H1 (cell line): Measurements from ENCODE around the gene DYNC2I2. TPM values are rescaled to one million over a fixed set of nuclear protein-coding genes. Genes with fewer than 3 reads are reported as not detected.

Experiments used
- CTCF ChIA-PET: fragments of 300-600 bp; sonication (Branson Sonifier 250); formaldehyde crosslinking; loops from one replicate; lab custom pipeline; 2021; ENCODE audit not compliant: partially characterized antibody; lab: Charles Lee
- POLR2A ChIA-PET: fragments of 300-600 bp; sonication (Branson Sonifier 250); formaldehyde crosslinking; loops from one replicate; lab custom pipeline; 2021; ENCODE audit warnings: inconsistent platforms; ENCODE audit not compliant: partially characterized antibody; lab: Charles Lee
- DNase-seq, 2 experiments: peaks; one replicate each; pipeline versions ENCODE4 v3.0.0 to v3.0.0-alpha.2; 2010 to 2022; ENCODE audit warnings: low spot score in 2 of 2, low read depth in 1 of 2, mixed read lengths in 1 of 2
- FAIRE-seq: peaks from 2 replicates; lab custom pipeline; 2011; peaks lifted over from hg19 to GRCh38; lab: Jason Lieb, UNC
- H2AFZ ChIP-seq: 2 replicates; pipeline ENCODE4 v1.8.1; 2012; ENCODE audit warnings: low read length, inconsistent platforms
- H2AK5ac ChIP-seq: 2 replicates; pipeline ENCODE4 v1.6.1; 2013; ENCODE audit warnings: low read depth, low read length
- H2BK120ac ChIP-seq: replicated peaks from 2 replicates; pipeline ENCODE3; 2013; ENCODE audit warnings: low read depth, low read length, inconsistent platforms
- H2BK12ac ChIP-seq: 2 replicates; pipeline ENCODE4 v1.6.1; 2013; ENCODE audit warnings: low read depth, low read length
- H2BK15ac ChIP-seq: 2 replicates; pipeline ENCODE4 v1.6.1; 2013; ENCODE audit warnings: low read length
- H2BK20ac ChIP-seq: 2 replicates; pipeline ENCODE4 v1.6.1; 2013; ENCODE audit warnings: low read length
- H2BK5ac ChIP-seq: 2 replicates; pipeline ENCODE4 v1.6.1; 2013; ENCODE audit warnings: low read depth, low read length
- H3K14ac ChIP-seq: 2 replicates; pipeline ENCODE4 v1.6.1; 2013; ENCODE audit warnings: inconsistent platforms; ENCODE audit not compliant: insufficient read length
- H3K18ac ChIP-seq: 2 replicates; pipeline ENCODE4 v1.6.1; 2013; ENCODE audit warnings: low read length; ENCODE audit errors: extremely low read depth
- H3K23ac ChIP-seq: 2 replicates; pipeline ENCODE4 v1.6.1; 2013; ENCODE audit warnings: inconsistent platforms; ENCODE audit not compliant: insufficient read length
- H3K23me2 ChIP-seq: 2 replicates; pipeline ENCODE4 v1.6.1; 2013; ENCODE audit warnings: low read depth, low read length
- H3K27ac ChIP-seq: 2 replicates; pipeline ENCODE4 v1.6.1; 2011; ENCODE audit warnings: low read depth, low read length, inconsistent platforms
- H3K27me3 ChIP-seq, 4 experiments: replicated peaks in 1 of 4; 1 replicate in 1 of 4; 2 replicates in 3 of 4; pipeline versions ENCODE4 v1.6.1 to v1.8.1; 2011 to 2013; ENCODE audit warnings: low read length in 3 of 4, mild to moderate bottlenecking in 3 of 4, inconsistent platforms in 2 of 4, mixed read lengths in 2 of 4, moderate library complexity in 1 of 4; ENCODE audit not compliant: control insufficient read depth in 3 of 4, insufficient read depth in 3 of 4; ENCODE audit errors: extremely low read depth in 1 of 4
- H3K36me3 ChIP-seq, 4 experiments: 2 replicates each; pipeline versions ENCODE4 v1.6.1 to v1.8.1; 2011 to 2013; ENCODE audit warnings: mild to moderate bottlenecking in 4 of 4, low read length in 3 of 4, moderate library complexity in 2 of 4, control low read depth in 1 of 4, inconsistent platforms in 1 of 4; ENCODE audit not compliant: insufficient read depth in 4 of 4, control insufficient read depth in 2 of 4
- H3K4ac ChIP-seq: replicated peaks from 2 replicates; pipeline ENCODE3; 2013; ENCODE audit warnings: low read length, low read depth, mixed read lengths, inconsistent platforms; ENCODE audit not compliant: insufficient read length
- H3K4me1 ChIP-seq, 4 experiments: replicated peaks in 1 of 4; 1 replicate in 1 of 4; 2 replicates in 3 of 4; pipeline versions ENCODE4 v1.6.1 to v1.8.1; 2011 to 2013; ENCODE audit warnings: low read length in 3 of 4, inconsistent platforms in 2 of 4, mixed read lengths in 1 of 4; ENCODE audit not compliant: insufficient read depth in 4 of 4, control insufficient read depth in 3 of 4
- H3K4me2 ChIP-seq, 2 experiments: 2 replicates each; pipeline versions ENCODE4 v1.6.1 to v1.8.1; 2011 to 2013; ENCODE audit warnings: low read depth in 2 of 2, low read length in 2 of 2, control low read depth in 1 of 2, inconsistent platforms in 1 of 2, mild to moderate bottlenecking in 1 of 2; ENCODE audit not compliant: insufficient read depth in 1 of 2
- H3K4me3 ChIP-seq, 4 experiments: fragments of 200-600, 300-600 bp in 1 of 4; sonication (generic), shearing (Covaris generic), sonication (Bioruptor Twin) in 1 of 4; 2 replicates each; pipeline versions ENCODE4 v1.5.1 to v1.8.1; 2011 to 2016; ENCODE audit warnings: low read length in 4 of 4, low read depth in 3 of 4, control low read depth in 2 of 4, inconsistent platforms in 2 of 4, mild to moderate bottlenecking in 2 of 4, mixed read lengths in 1 of 4, moderate library complexity in 1 of 4; ENCODE audit not compliant: insufficient read depth in 2 of 4; ENCODE audit errors: extremely low read depth in 1 of 4
- H3K56ac ChIP-seq: replicated peaks from 2 replicates; pipeline ENCODE3; 2013; ENCODE audit warnings: low read depth, mild to moderate bottlenecking, mixed read lengths, low read length, inconsistent platforms; ENCODE audit not compliant: insufficient read length
- H3K79me1 ChIP-seq: 2 replicates; pipeline ENCODE4 v1.6.1; 2013; ENCODE audit warnings: low read depth, low read length, control low read depth
- H3K79me2 ChIP-seq, 2 experiments: 2 replicates each; pipeline versions ENCODE4 v1.6.1 to v1.8.1; 2012 to 2013; ENCODE audit warnings: low read length in 2 of 2, mild to moderate bottlenecking in 2 of 2, inconsistent platforms in 1 of 2; ENCODE audit not compliant: insufficient read depth in 2 of 2, control insufficient read depth in 1 of 2
- H3K9ac ChIP-seq, 4 experiments: replicated peaks in 1 of 4; 1 replicate in 1 of 4; 2 replicates in 3 of 4; pipeline versions ENCODE4 v1.6.1 to v1.8.1; 2011 to 2013; ENCODE audit warnings: low read depth in 3 of 4, low read length in 3 of 4, control low read depth in 2 of 4, mild to moderate bottlenecking in 2 of 4, moderate library complexity in 2 of 4, inconsistent platforms in 1 of 4; ENCODE audit errors: extremely low read depth in 1 of 4
- H3K9me3 ChIP-seq, 2 experiments: 2 replicates each; pipeline versions ENCODE4 v1.6.1 to v1.8.1; 2012 to 2013; ENCODE audit warnings: mild to moderate bottlenecking in 2 of 2, moderate library complexity in 2 of 2, control low read depth in 1 of 2, inconsistent platforms in 1 of 2, low read depth in 1 of 2, low read length in 1 of 2, mixed read lengths in 1 of 2; ENCODE audit not compliant: insufficient read depth in 2 of 2
- H4K20me1 ChIP-seq, 2 experiments: replicated peaks in 1 of 2; 2 replicates each; pipeline versions ENCODE3 to v1.8.1; 2011 to 2013; ENCODE audit warnings: inconsistent platforms in 2 of 2, low read length in 2 of 2, mild to moderate bottlenecking in 1 of 2; ENCODE audit not compliant: insufficient read depth in 2 of 2, control insufficient read depth in 1 of 2
- H4K5ac ChIP-seq: 2 replicates; pipeline ENCODE4 v1.6.1; 2013; ENCODE audit warnings: low read length, low read depth, mixed read lengths, inconsistent platforms; ENCODE audit not compliant: insufficient read length
- H4K8ac ChIP-seq: 2 replicates; pipeline ENCODE4 v1.8.0; 2013; ENCODE audit warnings: mild to moderate bottlenecking, moderate library complexity, low read length, inconsistent platforms; ENCODE audit not compliant: insufficient read depth; ENCODE audit errors: extremely low read depth
- H4K91ac ChIP-seq: replicated peaks from 2 replicates; pipeline ENCODE3; 2013; ENCODE audit warnings: low read length, mixed read lengths, inconsistent platforms; ENCODE audit not compliant: insufficient read length
- POLR2AphosphoS5 ChIP-seq: IDR thresholded peaks from 2 replicates; pipeline ENCODE4 v1.6.1; 2011; ENCODE audit warnings: low read depth, low read length
- WGBS, 2 experiments: shearing (Covaris generic) in 1 of 2; methylation state at CpG; one replicate each; pipeline versions ENCODE4 v1.1.6 to v1.1.7; 2013 to 2015; ENCODE audit warnings: low lambda C conversion rate in 2 of 2, mixed read lengths in 2 of 2, inconsistent platforms in 1 of 2, low coverage in 1 of 2, missing lambda C conversion rate in 1 of 2; ENCODE audit not compliant: insufficient replicate concordance in 2 of 2, insufficient coverage in 1 of 2, insufficient read length in 1 of 2; ENCODE audit errors: extremely low coverage in 1 of 2, missing lambda C conversion rate in 1 of 2; 5-methylcytosine and 5-hydroxymethylcytosine counted together
- polyA plus RNA-seq, 7 experiments: library from polyadenylated mRNA; depleted of rRNA in 3 of 7; stranded (reverse) in 5 of 7; unstranded in 2 of 7; fragments of >200 nt in 5 of 7; fragments of 200-250 nt in 2 of 7; gene quantifications; 1 replicate in 5 of 7; 2 replicates in 1 of 7; 4 replicates in 1 of 7; pipeline versions ENCODE4 v1.2.1 to v1.2.3, GENCODE V29; 2011 to 2013; ENCODE audit warnings: missing spikeins in 2 of 7, mixed read lengths in 2 of 7
- total RNA-seq: library from RNA; stranded (reverse); fragmentation: NEBNext Ultra II Directional; extraction: Animal tissue kit (Norgen Biotek cat#: 25700); gene quantifications from 2 replicates; pipeline ENCODE4 v1.2.1, GENCODE V29; 2021

Gene DYNC2I2
- total and polyA plus RNA-seq, 2 of the 8 experiments (the other 6 are each of a cell fraction or from before 2014, with no cell fraction given): 58.0 to 78.5 TPM

DNA sequence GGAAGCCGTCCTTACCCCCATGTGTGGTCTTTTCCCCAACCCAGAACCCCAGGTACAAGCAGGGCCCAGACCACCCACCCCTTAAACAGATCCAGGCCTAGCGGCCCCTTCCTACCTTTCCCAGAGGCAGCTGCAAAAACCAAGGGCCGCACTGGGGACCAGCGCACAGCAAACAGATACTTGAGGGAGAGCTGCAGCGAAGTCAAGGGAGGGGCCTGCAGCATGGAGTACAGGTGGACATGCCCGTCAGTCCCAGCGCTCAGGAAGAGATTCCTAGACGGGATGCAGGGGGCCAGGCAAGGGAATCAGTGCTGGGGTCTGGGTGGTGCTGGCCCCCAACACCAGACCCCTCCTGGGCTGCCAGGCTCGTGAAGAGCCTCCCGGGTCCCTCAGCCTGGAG is 22.5 kb downstream of the DYNC2I2 start:
- Histone ChIP-seq H3K18ac (no peak overlapping the region; the same call in 1 of the 2 replicates), H2BK12ac (no peak overlapping the region), H2BK5ac (no peak overlapping the region), H3K4me2 (no peak overlapping the region), H3K79me1 (peaks cover 5% of the 10 kb centered on the region; the same call in 1 of the 2 replicates), H3K36me3 (peaks cover 19 to 35% (median 30%) of the 10 kb centered on the region in 4 experiments; a peak in 6 of 8 replicates), H2BK120ac (no peak overlapping the region), H3K79me2 (no peaks in the 10 kb centered on the region), H3K9ac (no peak overlapping the region), H3K27me3 (no peaks in the 10 kb centered on the region), H4K20me1 (peaks cover 5 to 25% of the 10 kb centered on the region in 2 experiments), H3K27ac (no peak overlapping the region), H2AK5ac (no peak overlapping the region), H3K23me2 (no peaks in the 10 kb centered on the region), H4K5ac (no peak overlapping the region), H3K56ac (no peak overlapping the region), H3K4ac (no peak overlapping the region), H2BK20ac (no peak overlapping the region), H3K14ac (no peak overlapping the region), H3K4me3 (no peak overlapping the region), H4K91ac (no peak overlapping the region), H2BK15ac (no peak overlapping the region), H3K9me3 (no peaks in the 10 kb centered on the region), H2AFZ (no peak overlapping the region), H3K4me1 (peaks cover 0 to 14% (median 11%) of the 10 kb centered on the region in 4 experiments; a peak in 5 of 7 replicates), H4K8ac (no peak overlapping the region), H3K23ac (no peak overlapping the region)
- FAIRE-seq: no peak
- POLR2A ChIA-PET: interaction anchor here (1.3 to 15.6 kb wide), 6 partner anchors 8 to 90 kb away, joined by 4 to 313 read pairs (median 8); partner anchors contain the start of genes SET and ZDHHC12
- CTCF ChIA-PET: interaction anchor here (0.7 to 4.1 kb wide), 8 partner anchors 10 to 215 kb away, joined by 3 to 37 read pairs (median 4); partner anchors contain the start of gene SET
- TF ChIP-seq POLR2AphosphoS5: no peak
- 96% methylated on average over 10 of the region's 10 CpGs; no CpG with 5 or more reads in 1 of the 2 experiments for WGBS, 2 experiments
- DNase-seq: no peak
